ENCODE measurements around the gene FOXL3. TPM values are rescaled to one million over a fixed set of nuclear protein-coding genes. Genes with fewer than 3 reads are reported as not detected.

The FOXL3 gene
- total RNA-seq, 1 donor from 2014 or later = not detected

- peak; percentile 66 for DNase-seq (ENCODE audit: low spot score)
- peaks cover 5% of the 10 kb centered on the region for H3K4me1 Mint-ChIP-seq (ENCODE audit: low read depth)
- H3K4me3 Mint-ChIP-seq (ENCODE audit: unreplicated experiment) = no peak overlapping the region
- H3K36me3 Mint-ChIP-seq (ENCODE audit: low read depth) = no peaks in the 10 kb centered on the region
- peaks cover 22% of the 10 kb centered on the region for H3K27me3 Mint-ChIP-seq (ENCODE audit: low read depth)
- H3K27ac Mint-ChIP-seq (ENCODE audit: unreplicated experiment) = no peak overlapping the region
- no peaks in the 10 kb centered on the region for H3K9me3 Mint-ChIP-seq (ENCODE audit: low read depth)
- TF ChIP-seq, protein P1, sequence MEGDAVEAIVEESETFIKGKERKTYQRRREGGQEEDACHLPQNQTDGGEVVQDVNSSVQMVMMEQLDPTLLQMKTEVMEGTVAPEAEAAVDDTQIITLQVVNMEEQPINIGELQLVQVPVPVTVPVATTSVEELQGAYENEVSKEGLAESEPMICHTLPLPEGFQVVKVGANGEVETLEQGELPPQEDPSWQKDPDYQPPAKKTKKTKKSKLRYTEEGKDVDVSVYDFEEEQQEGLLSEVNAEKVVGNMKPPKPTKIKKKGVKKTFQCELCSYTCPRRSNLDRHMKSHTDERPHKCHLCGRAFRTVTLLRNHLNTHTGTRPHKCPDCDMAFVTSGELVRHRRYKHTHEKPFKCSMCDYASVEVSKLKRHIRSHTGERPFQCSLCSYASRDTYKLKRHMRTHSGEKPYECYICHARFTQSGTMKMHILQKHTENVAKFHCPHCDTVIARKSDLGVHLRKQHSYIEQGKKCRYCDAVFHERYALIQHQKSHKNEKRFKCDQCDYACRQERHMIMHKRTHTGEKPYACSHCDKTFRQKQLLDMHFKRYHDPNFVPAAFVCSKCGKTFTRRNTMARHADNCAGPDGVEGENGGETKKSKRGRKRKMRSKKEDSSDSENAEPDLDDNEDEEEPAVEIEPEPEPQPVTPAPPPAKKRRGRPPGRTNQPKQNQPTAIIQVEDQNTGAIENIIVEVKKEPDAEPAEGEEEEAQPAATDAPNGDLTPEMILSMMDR (IDR thresholded peaks at IDR 0.05) = no peak
Measured at GRCh38 chr7:322708-323111, 32.7 kb downstream of the FOXL3 start.

- H3K36me3 Mint-ChIP-seq (ENCODE audit: low read depth) = no peaks in the 10 kb centered on the region
- H3K27ac Mint-ChIP-seq (ENCODE audit: unreplicated experiment) = no peak overlapping the region
- H3K9me3 Mint-ChIP-seq (ENCODE audit: low read depth) = no peaks in the 10 kb centered on the region
- TF ChIP-seq, protein P1 (IDR thresholded peaks at IDR 0.05) = no peak
- no peak overlapping the region for H3K4me3 Mint-ChIP-seq (ENCODE audit: unreplicated experiment)
- DNase-seq (ENCODE audit: low spot score) = peak; percentile 18
- H3K4me1 Mint-ChIP-seq (ENCODE audit: low read depth) = peaks cover 5% of the 10 kb centered on the region
- peaks cover 26% of the 10 kb centered on the region for H3K27me3 Mint-ChIP-seq (ENCODE audit: low read depth)
Measured at GRCh38 chr7:323410-323809, 33.4 kb downstream of the FOXL3 start.

- no peaks in the 10 kb centered on the region for H3K36me3 Mint-ChIP-seq (ENCODE audit: low read depth)
- DNase-seq (ENCODE audit: low spot score) = peak; percentile 39
- H3K27ac Mint-ChIP-seq (ENCODE audit: unreplicated experiment) = no peak overlapping the region
- H3K4me3 Mint-ChIP-seq (ENCODE audit: unreplicated experiment) = no peak overlapping the region
- no peaks in the 10 kb centered on the region for H3K9me3 Mint-ChIP-seq (ENCODE audit: low read depth)
- TF ChIP-seq, protein P1 (IDR thresholded peaks at IDR 0.05) = no peak
- peaks cover 21% of the 10 kb centered on the region for H3K27me3 Mint-ChIP-seq (ENCODE audit: low read depth)
- H3K4me1 Mint-ChIP-seq (ENCODE audit: low read depth) = peaks cover 5% of the 10 kb centered on the region
Measured at GRCh38 chr7:324011-324410, 34.0 kb downstream of the FOXL3 start.

DNA sequence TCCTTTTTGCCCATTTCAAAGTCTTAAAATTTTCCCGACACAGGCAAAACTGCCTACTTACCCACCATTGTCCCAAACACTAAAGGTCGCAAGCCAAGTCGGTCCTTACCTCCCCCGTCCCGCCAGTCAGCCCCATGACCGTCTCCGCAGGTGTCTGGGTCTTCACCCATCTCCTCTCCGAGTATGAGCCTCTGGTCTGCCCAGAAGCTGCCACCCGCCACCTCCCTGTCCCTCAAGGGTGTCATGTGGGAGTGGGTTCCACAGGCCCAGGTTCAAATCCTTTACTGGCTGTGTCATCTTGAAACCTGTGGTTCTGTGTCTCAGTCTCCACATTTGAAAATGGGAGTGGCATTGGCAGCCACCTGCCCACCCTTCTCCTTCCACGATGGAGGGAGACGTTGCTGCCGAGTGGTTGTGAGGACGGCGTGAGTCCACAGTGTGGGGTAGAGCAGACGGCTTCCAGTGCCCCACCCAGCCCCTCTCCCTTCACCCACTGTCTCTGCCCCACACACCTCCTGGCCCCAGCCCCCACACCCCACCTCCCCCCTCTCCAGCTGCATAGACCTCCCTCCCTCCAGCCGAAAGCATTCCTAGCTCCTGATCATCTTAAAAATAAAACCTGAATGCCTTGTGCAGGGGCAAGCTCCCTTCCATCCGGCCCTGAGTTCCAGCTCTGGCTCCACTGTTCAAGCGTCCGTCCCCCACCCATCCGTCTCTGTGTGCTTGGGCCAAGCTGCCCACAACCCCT lies 35.3 kb downstream of the FOXL3 start:
- DNase-seq (ENCODE audit: low spot score) = peak; percentile 83
- Mint-ChIP-seq H3K4me1 (ENCODE audit: low read depth) (peaks cover 5% of the 10 kb centered on the region), H3K27me3 (ENCODE audit: low read depth) (peaks cover 13% of the 10 kb centered on the region), H3K27ac (ENCODE audit: unreplicated experiment) (no peak overlapping the region), H3K9me3 (ENCODE audit: low read depth) (no peaks in the 10 kb centered on the region), H3K4me3 (ENCODE audit: unreplicated experiment) (no peak overlapping the region), H3K36me3 (ENCODE audit: low read depth) (no peaks in the 10 kb centered on the region)
- TF ChIP-seq, protein P1 (IDR thresholded peaks at IDR 0.05) = no peak

DNA sequence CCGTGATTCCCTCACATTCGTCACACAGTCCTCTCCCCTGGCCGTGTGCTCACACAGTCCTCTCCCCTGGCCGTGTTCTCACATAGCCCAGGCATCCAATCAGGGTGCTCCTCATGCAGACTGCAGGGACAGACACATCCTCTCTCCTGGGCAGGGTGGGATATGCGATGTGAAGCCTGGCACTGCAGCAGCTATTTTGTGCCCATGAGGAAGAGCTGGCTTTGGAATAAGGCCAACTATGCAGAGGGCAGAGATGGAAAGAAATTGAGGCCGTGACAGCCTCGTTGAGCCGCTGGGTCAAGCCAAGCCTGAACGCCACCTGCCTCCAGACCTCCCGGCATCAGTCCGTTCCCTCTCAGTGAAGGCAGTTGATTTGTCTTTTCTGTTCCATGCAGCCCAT lies 35.8 kb downstream of the FOXL3 start:
- H3K9me3 Mint-ChIP-seq (ENCODE audit: low read depth) = no peaks in the 10 kb centered on the region
- peak; percentile 63 for DNase-seq (ENCODE audit: low spot score)
- peaks cover 15% of the 10 kb centered on the region for H3K27me3 Mint-ChIP-seq (ENCODE audit: low read depth)
- H3K27ac Mint-ChIP-seq (ENCODE audit: unreplicated experiment) = no peak overlapping the region
- H3K4me1 Mint-ChIP-seq (ENCODE audit: low read depth) = peaks cover 5% of the 10 kb centered on the region
- no peaks in the 10 kb centered on the region for H3K36me3 Mint-ChIP-seq (ENCODE audit: low read depth)
- H3K4me3 Mint-ChIP-seq (ENCODE audit: unreplicated experiment) = no peak overlapping the region
- TF ChIP-seq, protein P1 (IDR thresholded peaks at IDR 0.05) = no peak

Measured in chondrocyte (in vitro differentiated cells).